HG02678 (cell line): ENCODE data around the gene WNT4.
"Not testable (repeated sequence)": the region's sequence is repeated elsewhere in the genome, so short reads cannot be mapped to it uniquely, and the experiment has no call there.

ENCODE experiments used
- ATAC-seq: cut with Tn5 transposase; IDR thresholded peaks from one replicate; pipeline ENCODE4 v1.9.1; 2021; ENCODE audit warnings: mild to moderate bottlenecking, moderate library complexity; ENCODE audit not compliant: unreplicated experiment

Gene WNT4

GRCh38 chr1:22114083-22115012 lies 28.5 kb downstream of the WNT4 start:
- no peak for ATAC-seq

DNA sequence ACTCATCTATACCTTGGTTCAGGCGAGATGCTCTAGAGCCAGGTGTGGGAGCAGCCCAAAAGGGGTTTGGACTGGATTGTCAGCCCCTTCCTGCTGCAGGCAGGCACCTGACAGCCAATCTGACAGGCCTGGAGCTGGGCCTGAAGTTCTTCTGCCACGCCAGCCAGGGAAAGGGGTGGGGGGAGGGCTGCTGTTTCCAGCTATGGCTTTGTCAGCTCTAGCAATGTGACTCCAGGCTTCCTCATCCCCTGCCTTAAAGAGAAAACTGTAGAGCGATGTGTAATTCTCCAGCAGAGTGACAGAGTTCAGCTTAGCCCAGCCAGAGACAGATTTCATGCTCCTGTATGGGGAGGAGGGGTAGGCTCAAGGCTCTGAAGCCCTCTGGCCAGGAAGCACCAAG lies 30.3 kb downstream of the WNT4 start:
- no peak for ATAC-seq

- no peak for ATAC-seq
Observed at GRCh38 chr1:22111620-22112019, 31.3 kb downstream of the WNT4 start.

DNA sequence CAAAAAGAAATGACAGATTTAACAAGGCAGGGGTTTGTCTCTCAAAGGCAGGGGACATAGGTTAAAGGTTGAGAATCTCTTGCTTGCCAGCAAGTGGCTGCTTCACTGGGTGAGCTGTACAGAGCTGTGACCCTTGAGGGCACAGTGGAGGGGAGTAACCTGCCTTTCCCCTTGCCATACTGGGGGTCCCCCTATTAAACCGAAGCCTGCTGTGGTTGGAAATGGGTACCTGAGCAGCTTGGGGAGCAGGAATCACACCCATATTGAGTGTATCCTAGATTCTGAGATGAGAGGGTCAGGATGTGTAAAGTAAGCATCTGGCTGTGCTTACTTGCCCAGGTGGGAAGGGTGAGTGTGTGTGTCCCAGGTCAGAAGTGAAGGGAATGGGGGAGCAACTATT lies 31.8 kb downstream of the WNT4 start:
- no peak for ATAC-seq

DNA sequence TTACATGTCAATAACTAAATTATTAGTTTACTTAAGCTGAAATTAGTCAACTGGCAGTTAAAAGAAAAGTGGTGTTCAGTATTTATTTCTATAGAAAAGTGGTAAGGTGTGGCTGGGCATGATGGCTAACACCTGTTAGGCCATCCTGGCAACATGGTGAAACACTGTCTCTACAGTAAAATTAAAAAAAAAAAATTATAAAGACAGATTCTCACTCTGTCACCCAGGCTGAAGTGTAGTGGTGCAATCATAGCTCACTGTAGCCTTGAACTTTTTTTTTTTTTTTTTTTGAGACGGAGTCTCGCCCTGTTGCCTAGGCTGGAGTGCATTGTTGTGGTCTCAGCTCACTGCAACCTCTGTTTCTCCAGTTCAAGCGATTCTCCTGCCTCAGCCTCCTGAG lies 32.9 kb downstream of the WNT4 start:
- ATAC-seq: no peak

GRCh38 chr1:22108339-22109105 lies 34.4 kb downstream of the WNT4 start:
- ATAC-seq: no peak

- ATAC-seq: no peak
Observed at GRCh38 chr1:22107126-22107525, 35.8 kb downstream of the WNT4 start.

- ATAC-seq: no peak
Observed at GRCh38 chr1:22105611-22106207, 37.2 kb downstream of the WNT4 start.

DNA sequence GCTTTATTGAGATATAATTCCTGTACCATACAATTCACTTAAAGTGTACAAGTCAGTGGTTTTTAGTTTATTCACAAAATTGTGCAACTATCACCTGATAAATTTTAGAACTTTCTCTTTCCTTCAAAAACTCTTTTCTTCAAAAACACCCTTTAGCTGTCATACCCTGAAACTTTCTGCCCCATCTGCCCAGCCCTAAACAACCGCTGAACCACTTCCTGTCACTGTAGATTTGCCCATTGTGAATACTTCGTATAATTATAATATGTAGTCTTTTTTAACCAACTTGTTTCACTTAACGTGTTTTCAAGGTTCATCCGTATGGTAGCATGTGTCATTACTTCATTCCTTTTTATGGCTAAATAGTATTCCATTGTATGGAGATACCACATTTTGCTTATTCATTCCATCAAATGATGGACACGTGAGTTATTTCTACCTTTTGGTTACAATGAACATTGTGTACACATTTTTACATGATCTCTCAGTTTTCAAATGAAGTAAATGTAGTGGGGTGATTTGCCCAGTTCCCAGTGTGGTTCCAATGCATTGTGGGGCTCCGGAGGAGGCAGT lies 37.9 kb downstream of the WNT4 start:
- ATAC-seq: no peak

DNA sequence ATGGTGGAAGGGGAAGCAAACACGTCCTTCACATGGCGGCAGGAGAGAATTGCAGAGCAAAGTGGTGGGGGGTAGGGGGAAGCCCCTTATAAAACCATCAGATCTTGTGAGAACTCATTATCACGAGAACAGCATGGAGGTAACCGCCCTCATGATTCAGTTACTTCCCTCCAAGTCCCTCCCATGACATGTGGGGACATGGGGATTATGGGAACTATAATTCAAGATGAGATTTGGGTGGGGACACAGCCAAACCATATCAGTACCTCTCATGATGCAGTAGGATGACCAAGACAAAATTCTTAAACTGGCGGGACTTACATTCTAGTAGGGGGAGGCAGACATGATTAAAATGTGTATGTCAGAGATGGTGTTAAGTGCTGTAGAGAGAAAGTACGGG lies 38.8 kb downstream of the WNT4 start:
- ATAC-seq: no peak

GRCh38 chr1:22102746-22103145 lies 40.2 kb downstream of the WNT4 start:
- no peak for ATAC-seq

DNA sequence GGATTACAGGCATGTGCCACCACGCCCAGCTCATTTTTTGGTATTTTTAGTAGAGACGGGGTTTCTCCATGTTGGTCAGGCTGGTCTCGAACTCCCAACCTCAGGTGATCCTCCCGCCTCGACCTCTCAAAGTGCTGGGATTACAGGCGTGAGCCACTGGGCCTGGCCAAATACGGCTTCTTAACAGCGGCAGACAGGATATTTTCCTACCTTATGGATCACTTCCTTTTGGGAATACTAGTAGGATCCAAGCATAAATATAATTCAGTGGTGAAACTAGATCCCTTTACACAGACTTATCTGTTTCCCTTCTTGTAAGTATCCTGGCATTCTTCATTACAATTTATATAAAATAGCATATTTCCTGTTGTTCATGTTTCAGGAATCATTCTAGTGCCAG lies 40.9 kb downstream of the WNT4 start:
- no peak for ATAC-seq

GRCh38 chr1:22101199-22101598 lies 41.7 kb downstream of the WNT4 start:
- no peak for ATAC-seq

GRCh38 chr1:22100168-22100567 lies 42.7 kb downstream of the WNT4 start:
- no peak for ATAC-seq

DNA sequence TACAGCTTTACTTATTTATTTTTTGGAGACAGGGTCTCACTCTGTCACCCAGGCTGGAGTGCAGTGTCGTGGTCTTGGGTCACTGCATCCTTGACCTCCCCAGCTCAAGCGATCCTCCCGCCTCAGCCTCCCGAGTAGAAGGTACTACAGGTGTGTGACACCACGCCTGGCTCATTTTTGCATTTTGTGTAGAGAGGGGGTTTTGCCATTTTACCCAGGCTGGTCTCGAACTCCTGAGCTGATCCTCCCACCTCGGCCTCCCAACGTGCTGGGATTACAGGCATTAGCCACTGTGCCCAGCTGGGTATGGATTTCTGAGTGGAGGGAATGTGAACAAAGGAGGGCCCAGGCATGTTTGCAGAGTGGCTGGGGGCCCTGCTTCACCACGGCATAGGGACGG lies 44.1 kb downstream of the WNT4 start:
- no peak for ATAC-seq

- no peak for ATAC-seq
Observed at GRCh38 chr1:22096463-22096862, 46.4 kb downstream of the WNT4 start.

DNA sequence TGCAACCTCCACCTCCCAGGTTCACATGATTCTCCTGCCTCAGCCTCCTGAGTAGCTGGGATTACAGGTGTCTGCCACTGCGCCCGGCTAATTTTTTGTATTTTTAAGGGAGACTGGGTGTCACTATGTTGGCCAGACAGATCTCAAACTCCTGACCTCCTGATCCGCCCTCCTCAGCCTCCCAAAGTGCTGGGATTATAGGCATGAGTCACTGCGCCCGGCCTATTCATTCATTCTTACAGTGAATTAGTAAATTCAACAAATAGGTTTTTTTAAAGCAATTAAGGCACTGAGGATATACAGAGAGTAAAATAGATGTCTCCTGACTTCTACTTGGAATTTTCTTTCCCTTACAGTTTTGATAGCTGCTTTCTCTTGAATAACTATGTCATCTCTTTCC lies 46.9 kb downstream of the WNT4 start:
- no peak for ATAC-seq

- ATAC-seq: no peak
Observed at GRCh38 chr1:22093513-22093912, 49.4 kb downstream of the WNT4 start.

- ATAC-seq: not testable (repeated sequence)
Observed at GRCh38 chr1:22092026-22092768, 50.7 kb downstream of the WNT4 start.

DNA sequence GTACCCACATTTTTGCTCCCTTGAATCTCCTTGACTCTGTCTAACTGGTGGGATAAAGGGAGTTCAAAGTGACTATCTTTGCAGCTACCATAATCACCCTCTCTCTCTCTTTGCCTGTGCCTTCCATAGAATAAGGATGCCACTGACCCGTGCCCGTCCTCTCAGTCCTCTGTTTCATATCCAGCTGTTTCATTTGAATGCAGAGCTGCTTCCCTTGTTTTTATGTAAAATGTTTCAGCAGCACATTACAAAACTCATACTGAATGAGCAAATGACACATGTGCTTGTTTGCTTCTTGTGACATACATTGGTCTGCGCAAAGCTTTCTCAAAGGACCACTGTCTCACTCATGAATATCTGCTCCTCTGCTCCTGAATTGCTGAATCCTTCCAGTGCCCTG lies 52.0 kb downstream of the WNT4 start:
- ATAC-seq: no peak

- no peak for ATAC-seq
Observed at GRCh38 chr1:22089787-22090186, 53.1 kb downstream of the WNT4 start.
